Measurements from ENCODE around the gene IMP3.

Gene IMP3

DNA sequence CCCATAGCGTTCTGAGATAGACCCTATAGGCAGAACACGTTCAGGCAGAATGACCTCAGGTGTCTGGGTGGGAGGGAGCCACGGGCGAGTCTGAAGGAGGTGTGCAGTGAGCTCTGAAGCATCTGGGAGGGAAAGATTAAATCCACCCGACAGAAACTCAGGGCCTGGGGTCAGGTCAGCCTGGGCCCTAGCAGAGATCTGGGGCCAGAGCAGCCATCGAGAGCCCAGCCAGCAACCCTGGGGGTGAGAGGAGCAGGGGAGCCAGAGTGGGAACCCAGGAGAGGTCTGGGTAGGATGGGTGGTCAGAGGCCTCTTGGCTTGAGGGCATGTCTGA is 29.8 kb upstream of the IMP3 start:
- Histone ChIP-seq H3K4me1 (ENCODE audit: control insufficient read depth, insufficient read depth, low read length) (peaks cover 68% of the 10 kb centered on the region), H3K36me3 (ENCODE audit: control insufficient read depth, insufficient read depth, low read length, severe bottlenecking) (no peaks in the 10 kb centered on the region), H3K4me3 (ENCODE audit: low read length) (no peak overlapping the region), H3K9me3 (ENCODE audit: control insufficient read depth, low read length) (no peaks in the 10 kb centered on the region), H3K9ac (ENCODE audit: low read length) (no peak overlapping the region), H3K27me3 (replicated peaks; ENCODE audit: control insufficient read depth, insufficient read depth, low read length) (no peaks in the 10 kb centered on the region)
- no peak for DNase-seq (ENCODE audit: low read depth)

GRCh38 chr15:75669191-75669878 is 29.3 kb upstream of the IMP3 start:
- no peaks in the 10 kb centered on the region for H3K36me3 ChIP-seq (ENCODE audit: control insufficient read depth, insufficient read depth, low read length, severe bottlenecking)
- no peak overlapping the region for H3K9ac ChIP-seq (ENCODE audit: low read length)
- no peaks in the 10 kb centered on the region for H3K9me3 ChIP-seq (ENCODE audit: control insufficient read depth, low read length)
- H3K4me3 ChIP-seq (ENCODE audit: low read length) = no peak overlapping the region
- H3K4me1 ChIP-seq (ENCODE audit: control insufficient read depth, insufficient read depth, low read length) = peaks cover 63% of the 10 kb centered on the region
- H3K27me3 ChIP-seq (replicated peaks; ENCODE audit: control insufficient read depth, insufficient read depth, low read length) = no peaks in the 10 kb centered on the region
- DNase-seq (ENCODE audit: low read depth) = no peak

DNA sequence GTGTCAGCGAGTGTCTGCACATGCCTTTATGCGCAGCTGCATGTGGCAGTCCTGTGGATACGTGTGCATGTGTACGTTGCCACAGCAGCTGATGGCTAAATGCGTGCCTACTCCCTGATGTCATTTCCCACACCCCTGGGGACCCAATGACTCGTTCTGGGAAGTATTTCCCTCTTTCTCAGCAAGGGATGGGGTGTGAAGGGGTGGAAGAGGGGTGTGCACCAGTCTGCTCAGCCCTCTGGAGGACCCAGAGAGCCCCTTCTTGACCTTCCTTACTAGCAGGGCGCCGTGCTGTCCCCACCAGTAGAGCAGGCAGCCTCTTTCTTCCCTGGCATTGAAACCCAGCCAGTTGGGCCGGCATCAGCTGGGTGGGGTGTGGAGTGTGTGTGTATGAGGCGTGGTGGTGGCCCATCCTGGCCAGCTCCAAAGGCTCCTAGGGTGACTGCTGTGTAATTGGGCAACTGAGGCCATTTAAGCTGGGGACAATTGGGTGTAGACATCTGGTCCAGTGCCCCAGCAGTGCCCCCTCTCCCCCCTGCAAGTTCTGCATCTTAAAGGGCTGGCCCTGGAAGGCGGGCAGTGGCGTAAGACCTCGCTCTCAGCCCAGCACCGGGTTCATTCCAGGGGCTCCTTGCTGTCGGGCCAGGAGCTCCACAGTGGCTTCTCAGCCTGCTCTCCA is 26.9 kb upstream of the IMP3 start:
- no peaks in the 10 kb centered on the region for H3K27me3 ChIP-seq (replicated peaks; ENCODE audit: control insufficient read depth, insufficient read depth, low read length)
- H3K4me1 ChIP-seq (ENCODE audit: control insufficient read depth, insufficient read depth, low read length) = peaks cover 41% of the 10 kb centered on the region
- peaks cover 8% of the 10 kb centered on the region for H3K36me3 ChIP-seq (ENCODE audit: control insufficient read depth, insufficient read depth, low read length, severe bottlenecking)
- peak overlapping the region; percentile 47 for H3K4me3 ChIP-seq (ENCODE audit: low read length)
- peak overlapping the region; percentile 81 for H3K9ac ChIP-seq (ENCODE audit: low read length)
- peak; percentile 95 for DNase-seq (ENCODE audit: low read depth)
- H3K9me3 ChIP-seq (ENCODE audit: control insufficient read depth, low read length) = no peaks in the 10 kb centered on the region

DNA sequence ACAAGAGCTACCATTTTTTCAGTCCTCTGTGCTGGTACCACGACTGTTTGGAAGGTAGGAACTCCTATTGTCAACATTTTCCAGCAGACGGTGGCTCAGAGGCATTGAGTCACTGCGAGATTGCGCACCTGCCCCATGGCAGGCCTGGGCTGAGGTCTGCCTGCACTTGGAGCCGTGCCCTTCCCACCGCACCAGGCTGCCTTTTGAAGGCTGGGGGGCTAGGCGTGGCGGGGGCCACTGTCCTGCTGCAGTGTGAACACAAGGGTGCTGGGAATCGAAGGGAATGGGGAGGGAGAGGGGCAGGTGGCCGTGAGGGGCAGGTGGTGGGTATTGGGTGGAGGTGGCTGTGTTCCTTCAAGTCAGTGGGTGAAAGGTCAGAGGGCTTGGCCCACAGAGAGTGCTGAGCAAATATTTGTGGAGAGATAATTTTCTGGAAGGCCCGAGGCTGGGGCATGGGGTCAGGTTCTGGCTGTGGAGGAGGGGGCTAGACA is 24.0 kb upstream of the IMP3 start:
- H3K27me3 ChIP-seq (replicated peaks; ENCODE audit: control insufficient read depth, insufficient read depth, low read length) = no peaks in the 10 kb centered on the region
- H3K4me1 ChIP-seq (ENCODE audit: control insufficient read depth, insufficient read depth, low read length) = peaks cover 57% of the 10 kb centered on the region
- no peak for DNase-seq (ENCODE audit: low read depth)
- no peak overlapping the region for H3K4me3 ChIP-seq (ENCODE audit: low read length)
- H3K9me3 ChIP-seq (ENCODE audit: control insufficient read depth, low read length) = no peaks in the 10 kb centered on the region
- H3K36me3 ChIP-seq (ENCODE audit: control insufficient read depth, insufficient read depth, low read length, severe bottlenecking) = peaks cover 17% of the 10 kb centered on the region
- H3K9ac ChIP-seq (ENCODE audit: low read length) = no peak overlapping the region

DNA sequence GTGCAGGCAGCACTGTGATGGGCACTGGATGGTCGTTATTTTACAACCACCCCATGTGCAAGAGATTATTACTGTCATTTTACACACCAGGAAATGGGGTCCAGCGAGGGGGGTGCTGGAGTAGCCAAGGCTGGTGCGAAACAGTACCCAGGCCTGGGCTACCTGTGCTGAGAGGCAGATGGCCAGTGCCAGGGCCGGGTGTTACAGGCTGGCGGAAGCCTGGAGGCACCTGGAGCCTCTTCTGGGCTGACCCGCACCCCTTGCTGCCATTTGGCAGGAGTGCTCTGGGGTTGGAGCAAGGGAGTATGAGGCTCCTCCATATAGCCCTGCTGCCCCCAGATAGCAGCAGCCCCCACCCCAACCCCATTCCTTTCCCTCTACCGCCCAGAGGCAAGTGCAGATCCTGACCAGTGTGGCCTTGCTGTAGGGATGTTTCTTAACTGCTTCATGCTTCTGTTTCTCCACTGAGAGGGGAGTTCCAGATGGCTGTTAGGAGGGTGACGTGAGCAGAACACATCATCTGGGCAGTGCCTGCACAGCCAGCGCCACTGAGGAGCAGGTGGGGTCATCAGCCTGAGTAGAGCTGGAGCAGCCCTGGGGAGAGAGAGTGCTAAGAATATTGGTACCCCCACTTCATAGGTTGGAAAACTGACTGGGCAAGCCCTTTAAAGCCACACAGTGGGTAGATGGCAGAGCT is 22.9 kb upstream of the IMP3 start:
- Histone ChIP-seq H3K9ac (ENCODE audit: low read length) (no peak overlapping the region), H3K9me3 (ENCODE audit: control insufficient read depth, low read length) (no peaks in the 10 kb centered on the region), H3K4me3 (ENCODE audit: low read length) (no peak overlapping the region), H3K27me3 (replicated peaks; ENCODE audit: control insufficient read depth, insufficient read depth, low read length) (no peaks in the 10 kb centered on the region), H3K4me1 (ENCODE audit: control insufficient read depth, insufficient read depth, low read length) (peaks cover 57% of the 10 kb centered on the region), H3K36me3 (ENCODE audit: control insufficient read depth, insufficient read depth, low read length, severe bottlenecking) (peaks cover 27% of the 10 kb centered on the region)
- DNase-seq (ENCODE audit: low read depth) = no peak

GRCh38 chr15:75661756-75662140 is 21.7 kb upstream of the IMP3 start:
- Histone ChIP-seq H3K36me3 (ENCODE audit: control insufficient read depth, insufficient read depth, low read length, severe bottlenecking) (peaks cover 38% of the 10 kb centered on the region), H3K9me3 (ENCODE audit: control insufficient read depth, low read length) (no peaks in the 10 kb centered on the region), H3K9ac (ENCODE audit: low read length) (peak overlapping the region; percentile 80), H3K4me1 (ENCODE audit: control insufficient read depth, insufficient read depth, low read length) (peaks cover 45% of the 10 kb centered on the region), H3K27me3 (replicated peaks; ENCODE audit: control insufficient read depth, insufficient read depth, low read length) (no peaks in the 10 kb centered on the region), H3K4me3 (ENCODE audit: low read length) (peak overlapping the region; percentile 52)
- DNase-seq (ENCODE audit: low read depth) = no peak

GRCh38 chr15:75661100-75661755 is 21.2 kb upstream of the IMP3 start:
- Histone ChIP-seq H3K36me3 (ENCODE audit: control insufficient read depth, insufficient read depth, low read length, severe bottlenecking) (peaks cover 38% of the 10 kb centered on the region), H3K27me3 (replicated peaks; ENCODE audit: control insufficient read depth, insufficient read depth, low read length) (no peaks in the 10 kb centered on the region), H3K9me3 (ENCODE audit: control insufficient read depth, low read length) (no peaks in the 10 kb centered on the region), H3K4me1 (ENCODE audit: control insufficient read depth, insufficient read depth, low read length) (peaks cover 39% of the 10 kb centered on the region), H3K9ac (ENCODE audit: low read length) (peak overlapping the region; percentile 80), H3K4me3 (ENCODE audit: low read length) (peak overlapping the region; percentile 52)
- peak; percentile 97 for DNase-seq (ENCODE audit: low read depth)

DNA sequence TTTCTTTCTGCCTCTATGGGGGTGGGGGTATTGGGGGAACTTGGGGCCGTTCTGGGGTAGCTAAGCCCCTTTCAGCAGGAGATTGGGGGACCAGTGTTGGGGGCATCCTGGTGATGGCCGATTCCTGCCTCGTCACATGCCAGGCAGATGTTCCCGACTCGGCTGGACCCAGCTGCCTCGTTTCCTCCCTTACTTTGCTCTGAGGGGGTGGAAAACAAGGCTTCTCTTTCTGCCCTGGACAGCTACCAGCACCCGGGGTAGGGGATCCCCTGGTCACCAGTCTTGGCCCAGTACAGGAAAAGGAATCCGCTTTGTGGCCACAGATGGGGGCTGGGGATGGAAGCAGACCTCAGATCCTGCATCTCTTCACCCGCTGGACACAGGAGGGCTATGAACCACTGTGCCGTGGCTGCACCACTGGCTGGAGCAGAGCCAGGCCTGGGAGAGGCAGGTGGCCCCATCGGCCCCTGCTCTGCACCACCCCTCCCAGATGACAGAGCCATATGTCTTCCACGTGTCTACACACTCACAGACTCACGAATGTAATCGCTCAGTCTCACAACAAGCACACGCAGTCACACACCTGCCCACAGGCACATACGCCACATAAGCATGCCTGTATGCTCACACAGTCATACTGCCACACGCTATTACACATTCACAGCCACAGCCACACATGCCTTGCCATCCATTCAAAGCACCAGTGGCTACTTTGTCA is 20.1 kb upstream of the IMP3 start:
- peaks cover 35% of the 10 kb centered on the region for H3K4me1 ChIP-seq (ENCODE audit: control insufficient read depth, insufficient read depth, low read length)
- H3K9ac ChIP-seq (ENCODE audit: low read length) = peak overlapping the region; percentile 80
- H3K4me3 ChIP-seq (ENCODE audit: low read length) = no peak overlapping the region
- no peaks in the 10 kb centered on the region for H3K9me3 ChIP-seq (ENCODE audit: control insufficient read depth, low read length)
- H3K36me3 ChIP-seq (ENCODE audit: control insufficient read depth, insufficient read depth, low read length, severe bottlenecking) = peaks cover 48% of the 10 kb centered on the region
- no peaks in the 10 kb centered on the region for H3K27me3 ChIP-seq (replicated peaks; ENCODE audit: control insufficient read depth, insufficient read depth, low read length)
- DNase-seq (ENCODE audit: low read depth) = no peak

GRCh38 chr15:75659141-75659771 is 19.2 kb upstream of the IMP3 start:
- Histone ChIP-seq H3K4me1 (ENCODE audit: control insufficient read depth, insufficient read depth, low read length) (peaks cover 42% of the 10 kb centered on the region), H3K36me3 (ENCODE audit: control insufficient read depth, insufficient read depth, low read length, severe bottlenecking) (peaks cover 48% of the 10 kb centered on the region), H3K4me3 (ENCODE audit: low read length) (no peak overlapping the region), H3K27me3 (replicated peaks; ENCODE audit: control insufficient read depth, insufficient read depth, low read length) (no peaks in the 10 kb centered on the region), H3K9me3 (ENCODE audit: control insufficient read depth, low read length) (no peaks in the 10 kb centered on the region), H3K9ac (ENCODE audit: low read length) (peak overlapping the region; percentile 35)
- no peak for DNase-seq (ENCODE audit: low read depth)

DNA sequence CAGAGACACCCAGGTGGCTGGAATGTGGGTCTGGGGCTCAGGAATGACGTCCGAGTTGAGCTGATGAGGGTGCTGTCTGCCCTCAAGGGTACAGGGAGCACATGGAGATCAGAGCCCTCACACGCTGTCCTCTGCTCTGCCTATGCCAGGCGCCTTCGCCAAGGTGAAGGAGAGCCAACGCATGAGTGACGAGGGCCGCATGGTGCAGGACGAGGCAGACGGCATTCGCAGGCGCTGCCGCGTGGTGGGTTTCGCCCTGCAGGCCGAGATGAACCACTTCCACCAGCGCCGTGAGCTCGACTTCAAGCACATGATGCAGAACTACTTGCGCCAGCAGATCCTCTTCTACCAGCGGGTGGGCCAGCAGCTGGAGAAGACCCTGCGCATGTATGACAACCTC is 16.8 kb upstream of the IMP3 start:
- Histone ChIP-seq H3K4me1 (ENCODE audit: control insufficient read depth, insufficient read depth, low read length) (peaks cover 61% of the 10 kb centered on the region), H3K9me3 (ENCODE audit: control insufficient read depth, low read length) (no peaks in the 10 kb centered on the region), H3K9ac (ENCODE audit: low read length) (no peak overlapping the region), H3K36me3 (ENCODE audit: control insufficient read depth, insufficient read depth, low read length, severe bottlenecking) (peaks cover 43% of the 10 kb centered on the region), H3K27me3 (replicated peaks; ENCODE audit: control insufficient read depth, insufficient read depth, low read length) (no peaks in the 10 kb centered on the region), H3K4me3 (ENCODE audit: low read length) (no peak overlapping the region)
- DNase-seq (ENCODE audit: low read depth) = no peak
